NT2/D1 (cell line): ENCODE measurements around the gene TSR1.

Experiments
- SUZ12 ChIP-seq: IDR thresholded peaks from 2 replicates; pipeline ENCODE4 v1.6.1; 2011; ENCODE audit not compliant: insufficient read length, insufficient read depth; ENCODE audit errors: extremely low read depth
- YY1 ChIP-seq: IDR thresholded peaks from 2 replicates; pipeline ENCODE4 v1.6.1; 2011; ENCODE audit not compliant: insufficient read length, insufficient read depth
- ZNF274 ChIP-seq: IDR thresholded peaks from 2 replicates; pipeline ENCODE4 v1.6.1; 2011; ENCODE audit warnings: mild to moderate bottlenecking, low read depth, low read length

GRCh38 chr17:2319051-2319450 is 17.2 kb downstream of the TSR1 start:
- TF ChIP-seq YY1 (no peak), SUZ12 (no peak), ZNF274 (no peak)
